ENCODE measurements around the gene CACNA2D3.
"Not testable (repeated sequence)": the region's sequence is repeated elsewhere in the genome, so short reads cannot be mapped to it uniquely, and the experiment has no call there.

CACNA2D3 gene

DNA sequence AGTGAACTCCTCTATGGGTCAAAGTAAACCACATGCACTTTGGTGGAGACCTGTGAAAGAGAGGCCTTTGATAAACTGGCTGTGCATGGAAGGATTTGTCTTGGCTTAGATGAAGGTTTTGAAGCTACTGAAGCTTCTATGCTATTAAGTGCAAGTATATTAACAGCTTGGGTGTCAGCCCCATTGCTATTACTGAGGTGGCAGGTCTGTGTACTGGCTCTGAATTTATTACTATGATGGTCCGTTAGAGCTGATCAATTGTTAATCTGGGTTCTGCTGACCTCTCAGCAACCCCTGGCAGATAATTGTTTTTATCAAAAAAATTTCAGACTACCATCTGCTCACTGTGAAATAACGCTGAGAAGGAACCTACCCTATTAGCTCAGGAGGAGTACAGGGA is 268.2 kb downstream of the CACNA2D3 start:
- no peak for DNase-seq

DNA sequence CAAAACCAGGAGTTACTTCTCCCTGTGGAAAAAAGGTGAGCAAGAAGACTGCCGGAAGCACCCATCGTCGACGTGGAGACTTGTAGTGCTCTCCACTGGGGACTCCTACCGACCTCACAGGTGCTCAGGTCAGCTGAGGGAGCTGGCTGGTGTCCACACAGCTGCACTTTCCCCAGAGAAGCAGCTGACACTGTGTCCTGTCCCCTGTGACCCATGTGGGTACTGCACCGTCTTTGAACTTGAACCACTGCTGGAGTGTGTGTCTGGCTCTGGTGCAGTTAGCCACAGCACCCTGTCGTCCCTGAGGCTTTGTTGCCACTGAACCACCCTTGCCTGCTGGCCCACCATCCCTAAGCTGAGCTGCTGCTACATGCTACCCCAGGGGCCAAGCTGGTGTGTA is 270.8 kb downstream of the CACNA2D3 start:
- DNase-seq = no peak

DNA sequence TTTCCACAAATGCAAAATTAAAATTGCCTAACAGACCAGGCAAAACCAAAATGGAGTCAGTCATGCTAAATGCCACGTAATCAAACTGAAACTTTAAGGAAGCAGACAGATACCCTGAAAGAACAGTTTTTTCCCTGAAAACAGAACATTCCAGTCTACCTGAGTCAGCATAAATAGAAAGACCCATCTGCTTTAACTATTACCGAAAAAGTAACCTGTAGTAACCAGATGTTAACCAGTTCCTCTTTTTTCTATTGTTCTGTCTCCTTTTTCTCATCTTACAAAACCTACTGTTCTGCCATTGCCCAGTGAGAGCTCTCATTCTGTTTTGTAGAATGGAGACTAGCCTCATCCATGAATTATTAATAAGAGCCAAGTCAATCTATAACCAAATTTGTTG is 286.0 kb downstream of the CACNA2D3 start:
- DNase-seq = no peak

DNA sequence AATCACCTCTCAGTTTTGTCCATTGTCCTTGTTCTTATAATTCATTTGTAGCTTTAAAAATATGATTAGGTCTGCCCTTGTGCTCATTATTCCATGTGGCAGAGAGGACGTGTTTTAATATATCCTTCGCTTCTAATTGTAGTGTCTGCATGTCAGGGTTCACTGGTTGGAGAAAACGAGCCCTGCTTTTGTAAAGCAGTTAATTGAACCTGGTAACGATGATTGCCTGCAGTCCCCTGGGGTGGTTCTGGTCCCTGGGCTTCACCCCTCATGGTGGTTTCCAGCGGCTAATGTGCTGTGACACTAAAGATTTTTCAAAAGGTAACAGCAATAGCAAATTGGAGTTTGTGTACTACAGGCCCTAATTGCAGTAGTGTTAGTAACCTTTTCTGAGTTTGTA is 299.6 kb downstream of the CACNA2D3 start:
- DNase-seq = no peak

DNA sequence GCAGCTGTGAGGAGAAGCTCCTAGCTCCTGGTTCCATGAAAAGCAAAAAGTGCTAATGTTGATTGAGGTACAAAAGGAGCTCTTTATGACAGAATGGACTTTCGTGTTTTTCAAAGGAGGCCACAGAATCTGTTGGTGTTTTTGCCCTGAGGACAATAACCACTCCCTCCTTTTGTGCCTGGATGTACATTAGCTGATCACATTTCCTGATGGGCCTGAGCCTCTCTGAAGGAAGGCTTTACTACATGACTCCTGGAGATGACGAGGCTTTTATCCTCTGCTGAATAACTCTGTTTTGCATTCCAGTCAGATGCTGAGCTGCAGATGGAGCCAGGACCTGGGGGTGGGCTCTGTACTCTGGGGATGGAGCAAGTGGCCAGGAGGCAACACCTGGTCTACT is 301.9 kb downstream of the CACNA2D3 start:
- no peak for DNase-seq

DNA sequence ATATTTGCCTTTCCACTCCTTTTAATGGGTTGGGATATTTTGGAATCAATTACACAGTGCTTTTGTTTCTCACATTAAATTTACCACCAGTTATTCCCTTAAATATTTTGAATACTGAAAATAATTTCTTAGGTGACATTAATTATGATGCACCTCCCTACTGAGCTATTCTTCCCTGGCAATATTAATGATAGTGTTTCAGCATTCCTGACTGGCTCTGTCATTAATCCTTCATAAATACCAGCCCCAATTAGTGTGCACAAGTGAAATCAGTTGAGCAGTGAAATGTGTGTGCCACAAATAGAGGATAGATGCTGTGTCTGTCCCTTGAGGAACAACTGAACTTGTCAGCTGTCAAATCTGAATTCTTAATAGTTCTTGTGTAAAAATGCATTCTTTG is 304.0 kb downstream of the CACNA2D3 start:
- no peak for DNase-seq

DNA sequence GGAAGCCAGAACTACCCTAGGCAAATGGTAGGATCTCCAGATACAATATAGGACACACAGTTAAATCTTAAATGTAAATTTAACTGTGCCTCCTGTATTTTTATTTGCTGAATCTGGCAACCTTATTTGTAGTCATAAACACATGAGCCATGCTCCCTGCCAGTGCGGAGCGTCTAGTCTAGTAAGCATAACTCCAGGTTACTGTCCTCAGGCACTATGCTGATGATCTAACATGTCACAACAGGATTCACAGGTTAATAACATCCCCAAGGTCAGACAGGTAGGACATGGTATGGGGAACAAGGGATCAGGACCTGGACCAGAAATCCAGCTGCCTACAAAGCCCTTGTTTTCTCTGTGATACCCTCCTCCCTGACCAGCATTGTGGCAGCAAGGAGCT is 305.1 kb downstream of the CACNA2D3 start:
- DNase-seq = no peak

DNA sequence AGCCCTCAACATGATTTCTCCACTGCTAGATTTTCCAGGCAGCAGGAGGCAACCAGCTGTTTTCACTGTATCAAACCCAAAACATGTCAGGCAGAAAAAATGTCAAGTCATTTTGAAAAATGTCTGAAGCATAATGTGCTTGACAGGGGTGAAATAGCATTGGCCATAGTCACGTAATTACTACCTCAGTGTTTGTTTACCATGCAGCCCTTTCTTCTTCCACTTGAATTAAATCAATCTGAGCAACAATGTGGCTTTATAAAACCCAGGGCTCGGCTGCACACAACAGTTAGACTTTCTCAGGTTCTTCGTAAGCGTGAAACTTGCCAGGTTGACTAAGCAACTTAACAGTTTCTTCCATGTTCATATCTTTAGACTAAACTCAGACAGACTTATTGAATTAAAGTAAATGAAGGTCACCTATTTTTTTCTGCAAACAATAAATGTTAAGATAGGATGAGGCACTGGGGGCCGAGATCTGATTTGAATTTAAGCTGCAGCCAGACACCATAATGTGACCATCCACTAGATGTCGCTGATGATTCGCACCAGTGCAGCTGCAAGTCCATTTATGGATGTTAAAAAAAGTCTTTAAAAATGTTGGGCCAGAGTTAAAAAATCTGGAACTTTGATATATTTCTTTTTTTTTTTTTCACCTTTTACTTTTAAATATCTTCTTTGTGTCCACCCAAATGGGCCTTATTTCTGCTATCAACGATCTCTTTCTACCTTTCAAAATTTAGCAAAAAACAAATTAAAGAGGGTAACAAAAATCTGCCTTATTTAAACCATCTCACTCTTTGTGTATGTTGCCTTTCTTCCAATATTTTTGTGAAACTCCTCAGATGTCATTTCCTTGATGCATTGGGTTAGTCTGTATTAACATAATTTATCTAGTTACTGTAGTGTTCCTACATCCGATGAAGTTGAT is 305.9 kb downstream of the CACNA2D3 start:
- peak; percentile 8 for DNase-seq

DNA sequence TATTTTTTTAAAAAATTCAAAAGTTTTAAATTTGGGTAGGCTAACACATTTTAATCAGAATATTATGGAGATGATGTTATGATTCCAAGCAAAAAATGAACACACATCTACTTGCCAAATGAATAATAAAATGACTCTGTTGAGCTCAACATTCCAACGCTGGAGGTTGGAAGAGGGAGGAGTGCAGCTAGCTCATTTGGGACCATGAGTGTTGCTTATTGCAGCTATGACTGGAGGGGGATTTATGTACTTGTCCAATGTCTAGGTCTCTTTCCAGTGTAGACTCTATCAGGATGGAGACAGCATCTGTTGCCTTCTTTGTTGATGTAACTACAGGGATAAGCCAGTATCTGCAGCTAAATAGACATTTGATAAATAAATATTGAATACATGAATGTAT is 310.6 kb downstream of the CACNA2D3 start:
- no peak for DNase-seq

DNA sequence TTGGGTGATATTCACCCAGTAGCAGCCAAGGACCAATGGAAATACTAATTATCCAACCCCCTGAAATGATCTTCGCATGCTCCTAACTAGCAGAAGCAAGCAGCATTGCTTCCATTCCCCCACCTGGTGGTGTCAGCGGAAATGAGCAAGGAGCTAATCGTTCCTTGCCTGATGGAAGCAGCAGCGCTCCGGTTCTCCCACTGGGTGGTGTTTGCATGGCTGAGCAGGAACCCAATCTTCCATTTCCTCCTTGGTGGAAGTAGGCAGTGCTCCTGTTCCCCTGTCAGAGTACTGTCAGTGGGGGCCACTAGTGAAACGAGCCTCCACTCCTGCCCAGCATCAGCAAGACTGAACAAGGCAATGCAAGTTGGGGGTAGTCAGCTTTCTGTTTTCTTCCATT is 311.5 kb downstream of the CACNA2D3 start:
- no peak for DNase-seq

DNA sequence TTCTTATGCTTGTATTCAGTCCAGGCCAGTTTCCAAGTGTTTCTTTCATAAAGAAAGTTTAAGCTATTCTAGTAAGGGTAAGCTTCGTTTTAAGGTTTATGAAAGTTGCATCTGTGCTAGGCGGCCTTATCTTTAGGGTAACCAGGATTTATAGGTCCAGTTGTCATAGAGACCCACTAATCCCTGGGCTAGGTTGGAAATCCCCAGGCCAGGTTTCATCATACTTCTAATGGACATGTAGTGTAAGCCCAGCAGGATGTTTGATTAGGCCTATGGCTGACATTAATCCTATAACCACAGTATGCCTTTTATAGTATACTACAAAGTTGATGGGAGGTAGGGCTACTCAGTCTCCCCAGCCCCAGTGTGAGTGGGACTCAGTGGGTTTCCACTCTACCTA is 312.4 kb downstream of the CACNA2D3 start:
- DNase-seq = no peak

DNA sequence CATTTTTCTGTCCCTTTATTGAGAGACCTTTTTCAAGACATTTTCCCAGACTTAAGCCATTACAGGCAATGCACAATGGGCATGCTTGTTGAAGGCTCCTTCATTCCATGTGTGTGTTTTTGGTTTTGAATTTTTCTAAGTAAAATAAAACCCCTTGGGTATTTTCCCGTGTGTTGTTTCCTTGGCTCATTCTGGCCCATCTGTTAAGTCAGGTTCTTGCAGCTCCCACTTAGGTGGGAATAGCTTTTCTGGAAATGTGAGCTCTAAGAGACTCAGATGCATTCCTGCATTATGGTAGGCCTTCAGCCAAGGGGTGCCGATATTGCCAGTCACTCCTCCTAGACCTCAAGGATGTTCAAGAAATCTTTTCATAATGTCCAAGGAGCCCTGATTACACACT is 314.9 kb downstream of the CACNA2D3 start:
- DNase-seq = no peak

DNA sequence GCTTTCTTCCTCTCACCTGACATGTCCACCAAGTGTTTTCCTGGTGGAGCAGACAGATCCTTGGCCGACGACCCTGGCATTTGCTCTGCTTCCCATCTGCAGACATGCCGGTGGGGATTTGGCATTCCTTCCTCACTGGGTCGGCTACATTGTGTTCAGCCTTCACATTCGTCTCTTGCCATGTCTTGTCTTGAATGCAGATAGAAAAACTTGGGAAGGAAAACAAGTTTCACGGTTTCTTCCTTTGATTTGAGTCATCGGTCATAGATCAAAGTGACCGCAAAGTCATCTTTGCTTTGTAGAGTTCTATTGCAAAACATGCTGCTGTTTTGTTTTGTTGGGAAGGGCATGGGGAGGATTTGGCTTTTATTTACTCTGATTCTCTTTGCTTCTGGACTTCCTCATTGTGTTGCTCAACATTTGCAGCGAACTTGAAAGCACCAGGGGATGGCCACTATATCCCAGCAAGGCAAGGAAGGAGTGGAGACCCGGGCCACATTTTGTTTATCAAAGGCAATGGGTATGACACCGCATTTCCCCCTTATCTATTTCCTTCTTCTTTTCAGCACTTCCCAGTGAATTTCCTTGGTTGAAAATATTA is 321.3 kb downstream of the CACNA2D3 start:
- no peak for DNase-seq

DNA sequence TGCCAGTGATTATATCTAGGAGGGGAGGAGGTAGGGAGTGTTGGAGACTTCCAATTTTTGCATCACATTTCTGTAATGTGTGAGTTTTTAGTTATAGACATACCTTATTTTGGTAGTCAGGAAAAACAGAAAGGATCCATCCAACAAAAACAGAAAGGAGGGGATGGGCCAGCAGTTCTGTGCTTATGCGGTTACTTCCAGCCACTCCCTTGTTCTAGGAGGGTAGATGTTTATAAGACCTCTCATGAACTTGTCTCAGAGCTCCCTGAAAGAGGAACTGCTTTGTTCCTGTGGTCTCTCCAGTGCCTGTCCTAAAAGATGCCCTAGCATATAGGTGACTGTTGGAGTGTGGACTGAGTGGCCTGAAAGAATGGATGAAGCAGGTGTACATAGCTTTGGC is 323.3 kb downstream of the CACNA2D3 start:
- DNase-seq = no peak

DNA sequence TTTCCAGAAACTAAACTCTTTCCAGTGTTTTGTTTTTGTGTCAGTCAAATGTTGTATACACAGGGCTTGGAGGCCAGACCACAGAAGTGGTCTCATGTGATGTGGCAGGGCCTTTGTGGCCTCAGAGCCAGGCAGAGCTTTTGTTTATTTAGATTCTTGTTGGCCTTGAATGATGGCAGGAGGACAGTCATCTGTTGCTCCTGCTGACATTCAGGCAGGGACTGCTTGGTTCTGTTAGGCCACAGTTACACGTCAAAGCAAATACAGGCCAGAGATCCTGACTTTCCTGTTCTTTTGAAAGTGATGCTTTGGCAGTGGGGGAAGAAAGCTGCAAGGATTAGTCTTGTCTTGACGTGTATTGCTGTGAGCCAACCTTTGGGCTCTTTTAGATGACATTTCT is 325.1 kb downstream of the CACNA2D3 start:
- DNase-seq = no peak

DNA sequence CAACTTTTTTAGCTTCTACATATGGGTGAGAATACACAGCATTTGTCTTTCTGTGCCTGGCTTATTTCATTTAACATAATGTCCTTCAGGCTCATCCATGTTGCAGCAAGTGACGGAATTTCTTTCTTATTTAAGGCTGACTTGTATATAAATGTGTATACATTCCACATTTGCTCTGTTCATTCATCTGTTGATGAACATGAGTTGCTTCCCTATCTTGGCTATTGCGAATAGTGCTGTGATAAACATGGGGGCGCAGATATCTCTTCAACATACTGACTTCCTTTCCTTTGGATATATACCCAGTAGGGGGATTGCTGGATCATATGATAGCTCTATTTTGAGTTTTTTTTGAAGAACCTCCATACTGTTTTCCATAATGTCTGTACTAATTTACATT is 332.5 kb downstream of the CACNA2D3 start:
- no peak for DNase-seq

DNA sequence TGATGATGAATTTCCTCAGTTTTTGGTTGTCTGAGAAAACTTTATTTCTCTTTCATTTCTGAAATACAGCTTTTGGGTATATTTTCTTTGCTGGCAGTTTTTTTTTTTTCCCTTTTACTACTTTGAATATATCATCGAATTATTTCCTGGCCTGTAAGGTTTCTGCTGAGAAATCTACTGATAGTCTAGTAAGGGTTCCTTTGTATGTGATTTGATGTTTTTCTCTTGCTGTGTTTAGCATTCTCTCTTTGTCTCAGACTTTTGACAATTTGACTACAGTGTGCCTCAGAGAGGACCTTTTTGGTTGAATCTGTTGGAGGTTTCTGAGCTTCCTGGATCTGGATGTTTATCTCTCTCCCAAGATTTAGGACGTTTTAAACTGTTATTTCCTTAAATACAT is 336.0 kb downstream of the CACNA2D3 start:
- no peak for DNase-seq

DNA sequence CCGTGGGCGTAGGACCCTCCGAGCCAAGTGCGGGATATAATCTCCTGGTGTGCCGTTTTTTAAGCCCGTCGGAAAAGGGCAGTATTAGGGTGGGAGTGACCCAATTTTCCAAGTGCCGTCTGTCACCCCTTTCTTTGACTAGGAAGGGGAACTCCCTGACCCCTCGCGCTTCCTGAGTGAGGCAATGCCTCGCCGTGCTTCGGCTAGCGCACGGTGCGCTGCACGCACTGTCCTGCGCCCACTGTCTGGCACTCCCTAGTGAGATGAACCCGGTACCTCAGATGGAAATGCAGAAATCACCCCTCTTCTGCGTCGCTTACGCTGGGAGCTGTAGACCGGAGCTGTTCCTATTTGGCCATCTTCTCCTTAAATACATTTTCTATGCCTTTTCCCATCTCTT is 342.2 kb downstream of the CACNA2D3 start:
- DNase-seq = not testable (repeated sequence)

DNA sequence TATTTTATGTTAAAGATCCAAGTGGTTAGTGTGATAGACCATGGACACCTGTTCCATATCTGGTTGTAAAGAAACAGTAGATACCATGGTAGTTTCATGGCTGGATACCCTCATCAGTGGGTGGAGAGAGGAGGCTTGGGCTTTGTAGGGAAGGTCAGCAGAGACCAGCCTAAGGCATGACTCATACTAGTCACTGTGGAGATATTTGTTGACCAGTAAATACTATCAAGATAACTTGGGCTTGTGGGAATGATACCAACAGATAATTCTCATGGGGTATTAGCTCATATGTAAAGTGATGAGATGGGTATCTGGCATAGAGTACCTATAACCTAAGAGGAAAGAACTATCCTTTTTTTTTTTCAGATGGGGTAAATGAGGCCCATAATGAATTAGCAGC is 354.5 kb downstream of the CACNA2D3 start:
- DNase-seq = no peak

DNA sequence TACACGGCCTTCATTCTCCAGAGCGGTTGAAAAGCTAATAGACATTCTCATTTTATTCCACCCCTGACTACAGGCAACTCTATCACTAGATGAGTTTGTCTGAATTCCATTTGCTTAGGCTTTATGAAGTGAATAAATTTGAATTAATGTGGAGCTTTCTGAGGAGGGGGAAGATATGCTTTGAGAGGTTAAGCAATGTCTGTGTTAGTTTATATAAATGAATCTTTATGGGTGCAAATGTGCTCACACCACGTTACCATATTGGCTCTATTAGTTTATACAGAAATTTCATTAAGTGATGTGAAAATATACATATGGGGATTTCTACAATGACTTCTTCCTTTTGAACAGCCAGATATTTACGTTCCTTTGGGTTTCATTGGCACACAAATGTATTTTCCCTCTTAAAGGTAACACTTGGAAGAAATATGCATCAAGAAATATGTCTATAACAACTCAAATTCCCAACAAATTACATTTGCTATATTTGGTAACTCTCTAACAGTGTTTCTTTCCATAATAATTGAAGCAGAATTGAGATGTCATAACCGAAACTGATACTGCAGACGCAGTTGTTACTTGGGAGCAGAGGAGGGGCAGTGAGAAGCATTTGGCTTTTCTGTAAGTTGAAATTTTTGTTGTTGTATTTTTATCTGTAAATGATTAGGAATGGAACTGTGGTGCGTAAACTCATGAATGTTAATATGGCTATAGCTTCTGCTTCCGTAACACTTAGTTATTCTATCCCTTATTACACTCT is 359.4 kb downstream of the CACNA2D3 start:
- no peak for DNase-seq

DNA sequence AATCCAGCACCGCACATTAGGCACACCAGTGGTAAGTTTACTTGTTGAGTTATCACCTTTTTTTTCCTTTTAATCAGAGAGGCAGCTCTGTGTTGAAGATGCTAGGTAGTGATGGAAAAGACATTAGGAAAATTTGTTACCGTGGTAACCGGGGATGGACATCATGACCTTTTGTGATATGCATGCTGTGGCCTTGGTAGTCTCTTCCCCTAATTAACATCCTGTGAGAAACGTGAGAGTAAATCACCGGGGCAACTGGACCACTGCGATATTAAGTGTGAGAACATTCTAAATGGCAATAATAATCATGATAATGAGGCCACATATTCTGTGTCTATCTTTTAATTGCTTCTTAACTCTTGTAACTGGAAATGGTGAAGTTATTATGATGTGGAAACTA is 362.0 kb downstream of the CACNA2D3 start:
- DNase-seq = no peak

DNA sequence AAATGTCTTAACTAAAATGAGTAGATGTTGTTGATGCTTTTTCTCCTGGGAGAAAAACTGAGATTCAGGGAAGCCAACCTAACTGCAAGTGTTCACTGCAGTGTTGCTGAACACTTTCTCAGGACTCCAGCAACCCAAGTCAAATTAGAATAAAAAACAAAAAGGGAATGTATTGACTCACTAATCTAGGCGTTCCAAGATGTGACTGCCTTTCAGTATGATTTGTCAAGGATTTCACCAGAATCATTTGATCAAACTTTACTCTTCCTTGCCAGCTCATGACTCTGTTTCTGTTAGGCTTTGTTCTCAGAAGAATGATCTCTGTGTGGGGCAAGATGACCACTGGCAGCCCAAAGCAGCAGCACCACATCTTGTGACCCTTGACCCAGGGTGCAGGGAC is 364.0 kb downstream of the CACNA2D3 start:
- no peak for DNase-seq

DNA sequence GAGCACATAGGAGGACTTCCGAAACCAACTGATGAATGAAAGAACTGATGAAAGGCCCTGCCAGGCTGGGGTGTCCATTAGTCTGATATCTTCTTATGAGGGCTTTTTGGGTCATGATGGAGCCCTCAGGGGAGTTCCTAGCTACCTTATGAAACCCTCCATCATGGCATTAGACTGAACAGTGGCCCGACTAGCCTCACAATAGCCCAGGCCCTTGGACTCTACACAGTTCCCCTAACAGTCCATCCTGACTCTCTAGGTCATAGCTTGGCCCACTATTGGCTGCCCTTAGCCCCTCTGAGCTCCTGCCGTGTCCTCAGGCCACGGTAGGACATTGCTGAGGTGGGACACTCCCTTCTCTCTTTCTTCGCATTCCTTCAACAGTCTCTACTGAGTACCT is 365.9 kb downstream of the CACNA2D3 start:
- no peak for DNase-seq

DNA sequence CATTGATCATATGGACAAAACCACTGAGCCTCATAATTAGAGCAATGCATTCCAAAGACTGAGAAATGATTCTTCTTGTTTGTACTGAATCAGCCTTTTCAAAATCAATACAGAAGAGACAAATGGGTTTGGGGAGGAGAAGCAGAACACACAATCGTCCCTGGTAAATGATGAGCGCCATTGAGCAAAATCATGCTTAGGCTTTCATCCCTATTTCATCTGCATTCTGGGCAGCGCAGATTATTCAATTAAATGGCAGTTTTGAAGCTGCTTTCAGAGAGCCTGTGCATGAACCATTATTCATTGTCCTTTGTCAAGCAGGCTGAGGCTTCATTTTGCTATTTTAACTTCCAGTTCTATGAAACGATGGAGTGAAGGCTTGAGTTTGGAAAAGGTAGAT is 371.9 kb downstream of the CACNA2D3 start:
- no peak for DNase-seq

All from CD4-positive, alpha-beta T cell treated with Interleukin-17A for 4 hours (primary cell).